OCI-LY7 (cell line): ENCODE results near the gene NAA30. TPM values are rescaled to one million over a fixed set of nuclear protein-coding genes. Genes with fewer than 3 reads are reported as not detected.

Experiments used
- BruUV-seq: library from RNA; stranded (reverse); fragments of 400-500 nt; replicated peaks from 2 replicates; lab custom pipeline; 2021; lab: Mats Ljungman, UMichigan
- CTCF ChIA-PET: fragments of 300-600 bp; sonication (Branson Sonifier 250); formaldehyde crosslinking; loops from one replicate; lab custom pipeline; 2022; ENCODE audit warnings: antibody characterized with exemption; ENCODE audit not compliant: unreplicated experiment; lab: Charles Lee
- POLR2A ChIA-PET: fragments of 300-600 bp; sonication (Branson Sonifier 250); formaldehyde crosslinking; loops from one replicate; lab custom pipeline; 2022; ENCODE audit warnings: antibody characterized with exemption; lab: Charles Lee
- DNase-seq: peaks from one replicate; pipeline ENCODE4 v3.0.0-alpha.2; 2015; ENCODE audit warnings: low spot score
- H2AFZ ChIP-seq: fragments of 200-600 bp; sonication (generic), shearing (Covaris generic); 2 replicates; pipeline ENCODE4 v1.6.1; 2014; ENCODE audit warnings: mild to moderate bottlenecking, antibody characterized with exemption, low read length, moderate library complexity
- H3K27ac ChIP-seq: fragments of 200-600 bp; sonication (generic); 2 replicates; pipeline ENCODE4 v1.5.1; 2014; ENCODE audit warnings: mixed run types, low read depth, mild to moderate bottlenecking, moderate library complexity, low read length, inconsistent platforms; ENCODE audit not compliant: poor library complexity, severe bottlenecking
- H3K36me3 ChIP-seq: fragments of 200-600 bp; sonication (generic); 2 replicates; pipeline ENCODE4 v1.6.1; 2014; ENCODE audit warnings: mild to moderate bottlenecking, antibody characterized with exemption, low read length, moderate library complexity, mixed read lengths; ENCODE audit not compliant: insufficient read depth
- H3K4me1 ChIP-seq: fragments of 200-600 bp; sonication (generic); 2 replicates; pipeline ENCODE4 v1.5.1; 2014; ENCODE audit warnings: mild to moderate bottlenecking, low read length; ENCODE audit not compliant: insufficient read depth, poor library complexity, severe bottlenecking
- H3K4me2 ChIP-seq: fragments of 200-600 bp; sonication (generic); 2 replicates; pipeline ENCODE4 v1.6.1; 2014; ENCODE audit warnings: mild to moderate bottlenecking, low read length
- H3K4me3 ChIP-seq: fragments of 200-600 bp; sonication (generic); 2 replicates; pipeline ENCODE4 v1.5.1; 2014; ENCODE audit warnings: mild to moderate bottlenecking, low read depth, low read length; ENCODE audit not compliant: poor library complexity, severe bottlenecking
- H3K79me2 ChIP-seq: fragments of 200-600 bp; sonication (generic); 2 replicates; pipeline ENCODE4 v1.6.1; 2016; ENCODE audit warnings: low read depth, mild to moderate bottlenecking, low read length, moderate library complexity, mixed read lengths; ENCODE audit not compliant: insufficient read depth
- H3K9me2 ChIP-seq: fragments of 200-600 bp; sonication (generic); 2 replicates; pipeline ENCODE4 v1.6.1; 2016; ENCODE audit warnings: mild to moderate bottlenecking, low read length, mixed read lengths; ENCODE audit not compliant: insufficient read depth
- H3K9me3 ChIP-seq: fragments of 200-600 bp; sonication (generic); 2 replicates; pipeline ENCODE4 v1.6.1; 2014; ENCODE audit warnings: mild to moderate bottlenecking, mixed run types, low read length, mixed read lengths
- H4K20me1 ChIP-seq: fragments of 200-600 bp; sonication (generic); 2 replicates; pipeline ENCODE4 v1.6.1; 2014; ENCODE audit warnings: mild to moderate bottlenecking, antibody characterized with exemption, low read length, moderate library complexity, mixed read lengths; ENCODE audit not compliant: insufficient read depth
- EZH2phosphoT487 ChIP-seq: fragments of 200-600 bp; sonication (generic); IDR thresholded peaks from 2 replicates; pipeline ENCODE4 v1.6.1; 2018; ENCODE audit warnings: low read depth, borderline replicate concordance, mild to moderate bottlenecking, mixed run types, antibody characterized with exemption, low read length, moderate library complexity, mixed read lengths
- intact Hi-C: fragments of 100-400 bp; cut with micrococcal nuclease; formaldehyde crosslinking; loops from one replicate; pipeline ENCODE4 v1.10.0; 2022; ENCODE audit not compliant: unreplicated experiment
- total RNA-seq, 2 experiments: library from RNA; depleted of rRNA in 1 of 2; stranded (reverse); fragments of >200 nt in 1 of 2; shearing (Covaris generic) in 1 of 2; gene quantifications; 2 replicates each; pipeline ENCODE4 v1.2.3, GENCODE V29; 2014 to 2022
- TF ChIP-seq, protein P1 (sequence below): fragments of 200-600 bp; sonication (generic); conservative IDR thresholded peaks from 2 replicates; pipeline ENCODE4 v1.5.1; 2014; ENCODE audit warnings: mild to moderate bottlenecking, antibody characterized with exemption, low read length, moderate library complexity, mixed read lengths

NAA30 gene
- total RNA-seq, 2 experiments from 2014 or later: 7.4 to 18.1 TPM

DNA sequence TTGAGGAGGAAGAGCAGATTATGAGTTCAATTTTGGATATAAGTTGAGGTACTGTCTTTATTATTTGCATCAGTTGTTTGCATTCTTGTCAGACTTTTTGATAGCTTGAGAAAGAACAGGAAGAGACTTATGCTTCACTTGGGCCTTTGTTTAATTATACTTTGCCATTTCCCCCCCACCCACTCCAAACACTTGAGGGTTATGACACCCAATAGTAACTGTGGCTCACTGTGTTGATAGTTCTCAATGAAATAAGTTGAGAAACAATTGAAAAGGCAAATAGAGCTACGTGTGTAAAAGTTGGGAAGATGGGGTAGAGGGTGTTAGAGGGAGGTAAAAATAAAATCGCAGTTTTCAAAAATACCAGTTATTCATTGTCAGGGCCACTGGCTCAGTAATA is 17.7 kb downstream of the NAA30 start:
- Histone ChIP-seq H2AFZ (no peak overlapping the region), H3K4me1 (no peaks in the 10 kb centered on the region), H3K9me2 (no peaks in the 10 kb centered on the region), H3K4me2 (no peak overlapping the region), H3K27ac (no peak overlapping the region), H3K79me2 (no peaks in the 10 kb centered on the region), H3K4me3 (no peak overlapping the region), H3K9me3 (no peaks in the 10 kb centered on the region), H4K20me1 (no peaks in the 10 kb centered on the region), H3K36me3 (peaks cover 70% of the 10 kb centered on the region)
- POLR2A ChIA-PET: interaction anchor here (0.7 to 1.7 kb wide), 2 partner anchors 8 to 15 kb away, joined by 3 read pairs; no protein-coding TSS in a partner anchor
- intact Hi-C loops: no loop called here
- CTCF ChIA-PET: no interaction called here
- TF ChIP-seq, protein P1, sequence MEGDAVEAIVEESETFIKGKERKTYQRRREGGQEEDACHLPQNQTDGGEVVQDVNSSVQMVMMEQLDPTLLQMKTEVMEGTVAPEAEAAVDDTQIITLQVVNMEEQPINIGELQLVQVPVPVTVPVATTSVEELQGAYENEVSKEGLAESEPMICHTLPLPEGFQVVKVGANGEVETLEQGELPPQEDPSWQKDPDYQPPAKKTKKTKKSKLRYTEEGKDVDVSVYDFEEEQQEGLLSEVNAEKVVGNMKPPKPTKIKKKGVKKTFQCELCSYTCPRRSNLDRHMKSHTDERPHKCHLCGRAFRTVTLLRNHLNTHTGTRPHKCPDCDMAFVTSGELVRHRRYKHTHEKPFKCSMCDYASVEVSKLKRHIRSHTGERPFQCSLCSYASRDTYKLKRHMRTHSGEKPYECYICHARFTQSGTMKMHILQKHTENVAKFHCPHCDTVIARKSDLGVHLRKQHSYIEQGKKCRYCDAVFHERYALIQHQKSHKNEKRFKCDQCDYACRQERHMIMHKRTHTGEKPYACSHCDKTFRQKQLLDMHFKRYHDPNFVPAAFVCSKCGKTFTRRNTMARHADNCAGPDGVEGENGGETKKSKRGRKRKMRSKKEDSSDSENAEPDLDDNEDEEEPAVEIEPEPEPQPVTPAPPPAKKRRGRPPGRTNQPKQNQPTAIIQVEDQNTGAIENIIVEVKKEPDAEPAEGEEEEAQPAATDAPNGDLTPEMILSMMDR: no peak
- TF ChIP-seq EZH2phosphoT487: no peak
- BruUV-seq: no TSS peak
- DNase-seq: no peak

DNA sequence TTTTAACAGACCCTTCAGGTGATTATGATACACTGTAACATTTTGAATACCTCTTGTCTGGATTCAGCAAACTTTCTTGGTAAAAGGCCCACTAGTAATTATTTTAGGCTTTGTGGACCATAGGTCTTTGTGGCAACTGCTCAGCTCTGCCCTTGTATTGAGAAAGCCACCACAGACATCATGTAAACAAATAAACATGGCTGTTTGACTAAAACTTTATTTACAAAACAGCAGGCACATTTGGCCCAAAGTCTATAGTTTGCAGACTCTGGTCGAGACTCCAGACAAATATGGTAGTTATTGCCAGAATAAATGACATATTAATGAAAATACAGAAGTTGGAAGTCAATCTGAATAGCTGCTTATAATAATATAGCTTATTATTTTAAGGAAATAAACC is 18.2 kb downstream of the NAA30 start:
- no peaks in the 10 kb centered on the region for H3K9me3 ChIP-seq
- no peaks in the 10 kb centered on the region for H4K20me1 ChIP-seq
- no peak overlapping the region for H2AFZ ChIP-seq
- ChIA-PET POLR2A (interaction anchor here (1.7 kb wide), 1 partner anchor 16 kb away, joined by 3 read pairs; no protein-coding TSS in a partner anchor), CTCF (no interaction called here)
- H3K27ac ChIP-seq: no peak overlapping the region
- H3K79me2 ChIP-seq: no peaks in the 10 kb centered on the region
- H3K36me3 ChIP-seq: peaks cover 65% of the 10 kb centered on the region
- intact Hi-C loops: no loop called here
- no peaks in the 10 kb centered on the region for H3K4me1 ChIP-seq
- H3K9me2 ChIP-seq: no peaks in the 10 kb centered on the region
- no peak overlapping the region for H3K4me2 ChIP-seq
- H3K4me3 ChIP-seq: no peak overlapping the region
- no peak for DNase-seq
- TF ChIP-seq EZH2phosphoT487: no peak
- TF ChIP-seq, protein P1: no peak
- no TSS peak for BruUV-seq

DNA sequence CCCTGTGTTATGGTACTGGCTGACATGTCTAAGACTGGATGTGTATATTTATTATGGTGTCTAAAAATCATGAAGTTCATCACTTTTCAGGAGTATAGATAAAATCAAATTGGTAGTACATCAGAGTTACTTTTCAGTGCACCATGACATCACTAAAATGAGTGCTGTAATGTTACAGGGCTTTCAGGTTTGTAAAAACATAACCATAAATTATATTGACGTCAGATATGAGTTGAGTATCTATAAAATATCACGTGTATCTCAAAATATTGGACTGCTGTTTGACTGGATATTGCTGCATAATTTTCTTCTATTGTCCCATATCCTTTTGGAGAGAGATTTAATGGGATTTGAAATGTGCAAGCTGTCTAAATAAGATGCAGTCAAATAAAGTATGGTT is 22.0 kb downstream of the NAA30 start:
- no peak overlapping the region for H3K27ac ChIP-seq
- no peaks in the 10 kb centered on the region for H3K9me2 ChIP-seq
- POLR2A ChIA-PET: interaction anchor here (0.8 kb wide), 1 partner anchor 18 kb away, joined by 3 read pairs; no protein-coding TSS in a partner anchor
- no peaks in the 10 kb centered on the region for H3K79me2 ChIP-seq
- H3K36me3 ChIP-seq: peaks cover 42% of the 10 kb centered on the region
- no peak overlapping the region for H2AFZ ChIP-seq
- intact Hi-C loops: no loop called here
- no peak overlapping the region for H3K4me3 ChIP-seq
- no peak for DNase-seq
- H3K9me3 ChIP-seq: no peaks in the 10 kb centered on the region
- TF ChIP-seq, protein P1: no peak
- no peak for TF ChIP-seq EZH2phosphoT487
- no TSS peak for BruUV-seq
- no peaks in the 10 kb centered on the region for H4K20me1 ChIP-seq
- no peak overlapping the region for H3K4me2 ChIP-seq
- H3K4me1 ChIP-seq: no peaks in the 10 kb centered on the region
- CTCF ChIA-PET: no interaction called here
